Measurements from ENCODE around the gene BDP1. TPM values are rescaled to one million over a fixed set of nuclear protein-coding genes. Genes with fewer than 3 reads are reported as not detected.
A peak's percentile ranks its signal among the peaks of the same experiment; 100 is the strongest.

BDP1 gene
- total and polyA plus RNA-seq, 3 donors from 2014 or later = 7.5 to 47.3 (median 34.6) TPM

DNA sequence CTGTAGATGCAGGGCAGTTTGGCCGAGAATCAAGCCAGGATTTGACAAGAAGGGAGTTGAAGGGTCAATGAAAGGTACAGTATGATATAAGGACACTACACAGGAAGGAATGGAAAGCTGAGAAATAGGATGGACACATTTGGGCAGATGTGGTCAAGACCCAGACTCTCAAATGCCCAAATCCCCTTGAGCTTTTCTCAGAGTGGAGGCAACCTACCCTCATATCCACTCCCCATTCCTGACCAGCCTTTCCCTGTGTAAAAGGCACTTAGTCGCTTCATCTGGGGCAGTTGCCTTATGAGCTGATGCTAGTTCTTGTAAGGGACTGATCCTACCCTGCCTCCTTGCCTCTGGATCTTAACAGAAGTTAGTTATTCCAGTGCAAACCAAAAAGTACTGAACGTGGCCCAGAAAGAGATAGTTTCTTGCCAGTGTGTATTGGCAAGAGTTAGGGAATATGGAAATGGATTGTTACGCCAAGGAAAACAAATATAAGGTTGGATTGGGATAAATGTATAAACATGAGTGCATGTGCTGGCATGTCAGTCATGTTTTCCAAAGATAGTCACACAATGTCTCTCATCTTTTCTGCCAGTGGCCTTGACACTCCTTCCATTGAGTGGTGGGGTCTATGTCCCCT lies 127.6 kb downstream of the BDP1 start:
- H3K27me3 ChIP-seq = no peaks in the 10 kb centered on the region
- no peak overlapping the region for H3K4me3 ChIP-seq
- WGBS, 2 donors = 53 to 64% methylated on average over 4 of the region's 4 CpGs
- no peaks in the 10 kb centered on the region for H3K36me3 ChIP-seq (ENCODE audit: low read depth, missing control alignments)
- H3K27ac ChIP-seq = no peak overlapping the region
- no peak for DNase-seq
- TF ChIP-seq POLR2A (IDR thresholded peaks at IDR 0.05) (no peak), CTCF (IDR thresholded peaks at IDR 0.05) (no peak)
- intact Hi-C loops (cut with DNase I; ENCODE audit: low total_unique reads) = no loop called here
- H3K4me1 ChIP-seq = peaks cover 5% of the 10 kb centered on the region
- no peaks in the 10 kb centered on the region for H3K9me3 ChIP-seq

GRCh38 chr5:71586052-71586940 lies 130.8 kb downstream of the BDP1 start:
- Histone ChIP-seq H3K27me3 (no peaks in the 10 kb centered on the region), H3K36me3 (ENCODE audit: low read depth, missing control alignments) (no peaks in the 10 kb centered on the region), H3K4me1 (peaks cover 14% of the 10 kb centered on the region), H3K27ac (peak overlapping the region; percentile 78 to 79), H3K4me3 (peak overlapping the region; percentile 67 to 83), H3K9me3 (no peaks in the 10 kb centered on the region)
- TF ChIP-seq CTCF (IDR thresholded peaks at IDR 0.05) (no peak), POLR2A (IDR thresholded peaks at IDR 0.05) (no peak)
- intact Hi-C loops (cut with DNase I; ENCODE audit: low total_unique reads) = no loop called here
- 45 to 63% methylated on average over 22 of the region's 22 CpGs for WGBS, 2 donors
- peak; percentile 21 for DNase-seq

DNA sequence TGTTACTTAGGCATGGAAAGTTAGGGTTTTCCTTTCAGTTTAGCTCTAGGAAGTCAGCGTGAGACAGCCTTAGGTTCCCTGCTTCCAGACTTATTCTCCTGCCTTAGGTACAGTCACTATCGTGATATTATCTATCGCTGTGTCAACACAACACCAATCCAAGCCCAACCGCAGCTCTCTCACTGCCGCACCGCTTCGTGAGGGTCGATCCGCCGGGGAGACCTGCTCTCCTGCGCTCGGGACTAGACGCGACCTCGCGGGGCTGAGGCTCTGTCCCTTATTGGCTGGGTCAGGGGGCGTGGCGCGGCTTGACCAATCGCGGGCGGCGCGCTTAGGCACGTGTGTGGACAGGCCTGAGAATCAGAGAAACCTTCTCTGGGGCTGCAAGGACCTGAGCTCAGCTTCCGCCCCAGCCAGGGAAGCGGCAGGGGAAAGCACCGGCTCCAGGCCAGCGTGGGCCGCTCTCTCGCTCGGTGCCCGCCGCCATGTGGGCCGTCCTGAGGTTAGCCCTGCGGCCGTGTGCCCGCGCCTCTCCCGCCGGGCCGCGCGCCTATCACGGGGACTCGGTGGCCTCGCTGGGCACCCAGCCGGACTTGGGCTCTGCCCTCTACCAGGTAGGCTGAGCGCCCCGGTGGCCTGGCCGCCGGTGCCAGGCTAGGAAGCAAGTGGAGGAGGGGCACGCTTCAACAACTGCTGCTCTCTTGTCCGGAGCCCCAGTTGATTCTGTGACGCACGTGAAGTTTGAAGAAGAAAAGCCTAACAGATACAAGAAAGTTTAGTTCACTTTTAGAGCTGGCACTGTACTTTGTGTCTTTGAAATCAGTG lies 131.7 kb downstream of the BDP1 start, which contains the start of gene MCCC2:
Gene MCCC2, plus strand, starts transcription at position 400 of the 825 bp plus-strand sequence. Its CDS starts 86 bp downstream, at position 486.
- peak; percentile 99 for DNase-seq
- 0% methylated on average over 16 to 47 of the region's 56 CpGs for WGBS, 2 donors
- H3K4me1 ChIP-seq = peaks cover 14% of the 10 kb centered on the region
- H3K27ac ChIP-seq = peak within 1 kb of the TSS; percentile 78 to 79
- no peaks in the 10 kb centered on the region for H3K36me3 ChIP-seq (ENCODE audit: low read depth, missing control alignments)
- TF ChIP-seq CTCF (IDR thresholded peaks at IDR 0.05) (no peak), POLR2A (IDR thresholded peaks at IDR 0.05) (no peak)
- no peaks in the 10 kb centered on the region for H3K27me3 ChIP-seq
- peak within 1 kb of the TSS; percentile 67 to 83 for H3K4me3 ChIP-seq
- H3K9me3 ChIP-seq = no peaks in the 10 kb centered on the region
- intact Hi-C loops (cut with DNase I; ENCODE audit: low total_unique reads) = no loop called here

- WGBS, 2 donors = 31 to 45% methylated on average over 18 to 19 of the region's 19 CpGs
- intact Hi-C loops (cut with DNase I; ENCODE audit: low total_unique reads) = no loop called here
- DNase-seq = peak; percentile 20
These were observed 132.5 kb downstream of the BDP1 start for GRCh38 chr5:71587766-71588532.

More at GRCh38 chr5:71587766-71588532, 132.5 kb downstream of the BDP1 start:
- no peaks in the 10 kb centered on the region for H3K36me3 ChIP-seq (ENCODE audit: low read depth, missing control alignments)
- H3K27ac ChIP-seq = peak overlapping the region; percentile 78 to 79
- H3K9me3 ChIP-seq = no peaks in the 10 kb centered on the region
- H3K27me3 ChIP-seq = no peaks in the 10 kb centered on the region
- H3K4me1 ChIP-seq = peaks cover 14% of the 10 kb centered on the region
- TF ChIP-seq POLR2A (IDR thresholded peaks at IDR 0.05) (no peak), CTCF (IDR thresholded peaks at IDR 0.05) (no peak)
- peak overlapping the region; percentile 67 to 83 for H3K4me3 ChIP-seq

Measured in testis (tissue), 3 donors.